GM18511 (cell line): Measurements from ENCODE around the gene CHD5.

ENCODE experiments used
- ATAC-seq: cut with Tn5 transposase; IDR thresholded peaks from one replicate; pipeline ENCODE4 v1.9.1; 2021; ENCODE audit warnings: mild to moderate bottlenecking, moderate library complexity; ENCODE audit not compliant: unreplicated experiment

The CHD5 gene

DNA sequence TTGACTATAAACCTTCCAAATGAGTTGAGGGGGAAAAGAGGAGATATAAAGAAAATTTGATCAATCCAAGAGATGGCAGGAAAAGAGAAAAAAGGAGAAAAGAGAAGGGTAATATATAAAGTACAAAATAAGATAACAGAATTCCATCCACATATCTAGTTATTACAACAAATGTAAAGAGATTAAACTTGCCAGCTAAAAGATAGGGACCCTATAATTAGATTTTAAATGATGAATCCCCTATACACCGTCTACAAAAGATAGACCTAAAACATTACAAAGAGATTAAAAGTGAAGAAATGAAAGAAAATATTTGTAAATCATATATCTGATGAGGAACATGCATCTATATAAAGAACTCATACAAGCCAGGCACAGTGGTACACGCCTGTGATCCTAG, 63.1 kb downstream of the CHD5 start:
- no peak for ATAC-seq

DNA sequence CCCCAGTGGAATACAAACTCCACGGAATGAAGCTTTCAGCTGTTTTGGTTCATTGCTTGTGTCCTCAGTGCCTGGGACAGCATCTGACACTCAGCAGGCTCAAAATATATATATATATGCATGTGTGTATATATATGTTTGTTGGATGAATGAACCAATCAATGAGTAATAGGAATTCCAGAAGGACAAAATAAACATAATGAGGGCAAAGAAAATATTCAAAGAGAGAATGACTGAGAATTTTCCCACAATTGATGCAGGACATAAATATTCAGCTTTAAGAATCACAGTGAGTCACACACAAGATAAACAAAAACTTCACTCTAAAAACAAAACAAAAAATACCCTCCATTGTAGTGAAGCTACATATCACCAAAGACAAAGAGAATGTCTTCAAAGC, 64.0 kb downstream of the CHD5 start:
- ATAC-seq = no peak

DNA sequence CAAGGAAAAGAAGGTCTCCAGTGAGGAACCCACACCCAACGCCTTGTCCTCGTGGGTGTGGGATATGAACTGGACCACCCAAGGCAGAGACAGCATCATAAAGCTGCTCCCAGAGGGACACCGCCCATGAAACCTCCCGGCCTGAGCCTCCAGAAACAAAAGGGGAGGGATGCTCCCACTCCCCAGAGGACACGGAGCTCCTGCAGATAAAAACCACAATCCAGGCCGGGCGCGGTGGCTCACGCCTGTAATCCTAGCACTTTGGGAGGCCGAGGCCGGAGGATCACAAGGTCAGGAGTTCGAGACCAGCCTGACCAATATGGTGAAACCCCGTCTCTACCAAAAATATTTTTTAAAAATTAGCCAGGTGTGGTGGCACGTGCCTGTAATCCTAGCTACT, 66.4 kb downstream of the CHD5 start:
- no peak for ATAC-seq

DNA sequence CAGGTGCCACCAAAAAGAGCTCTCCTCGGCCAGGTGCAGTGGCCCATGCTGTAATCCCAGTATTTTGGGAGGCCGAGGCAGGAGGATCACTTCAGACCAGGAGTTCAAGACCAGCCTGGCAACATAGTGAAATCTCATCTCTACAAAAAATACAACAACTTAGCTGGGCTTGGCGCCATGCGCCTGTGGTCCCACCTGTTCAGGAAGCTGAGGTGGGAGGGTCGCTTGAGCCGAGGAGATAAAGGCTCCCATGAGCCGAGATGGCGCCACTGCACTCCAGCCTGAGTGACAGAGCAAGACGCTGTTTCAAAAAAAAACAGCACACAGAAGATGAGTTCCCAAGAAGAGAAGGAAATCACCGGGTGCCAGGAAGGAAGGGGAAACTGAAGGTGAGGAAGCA, 67.0 kb downstream of the CHD5 start:
- ATAC-seq = no peak

DNA sequence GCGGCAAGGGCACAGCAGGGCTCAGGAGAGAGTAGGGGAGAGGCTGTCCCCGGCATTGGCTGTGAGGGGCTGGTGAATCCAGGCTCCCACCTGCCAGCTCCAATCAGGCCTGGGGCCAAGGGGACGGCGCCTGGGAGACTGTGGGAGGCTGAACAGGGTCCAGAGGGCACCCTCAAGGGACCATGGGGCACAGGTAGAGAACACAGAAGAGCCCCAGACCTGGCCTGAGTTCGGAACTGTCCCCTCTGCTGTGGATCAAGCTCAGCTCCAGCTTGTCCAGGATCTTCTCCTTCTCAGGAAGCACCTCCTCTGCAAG, 67.5 kb downstream of the CHD5 start:
- no peak for ATAC-seq

DNA sequence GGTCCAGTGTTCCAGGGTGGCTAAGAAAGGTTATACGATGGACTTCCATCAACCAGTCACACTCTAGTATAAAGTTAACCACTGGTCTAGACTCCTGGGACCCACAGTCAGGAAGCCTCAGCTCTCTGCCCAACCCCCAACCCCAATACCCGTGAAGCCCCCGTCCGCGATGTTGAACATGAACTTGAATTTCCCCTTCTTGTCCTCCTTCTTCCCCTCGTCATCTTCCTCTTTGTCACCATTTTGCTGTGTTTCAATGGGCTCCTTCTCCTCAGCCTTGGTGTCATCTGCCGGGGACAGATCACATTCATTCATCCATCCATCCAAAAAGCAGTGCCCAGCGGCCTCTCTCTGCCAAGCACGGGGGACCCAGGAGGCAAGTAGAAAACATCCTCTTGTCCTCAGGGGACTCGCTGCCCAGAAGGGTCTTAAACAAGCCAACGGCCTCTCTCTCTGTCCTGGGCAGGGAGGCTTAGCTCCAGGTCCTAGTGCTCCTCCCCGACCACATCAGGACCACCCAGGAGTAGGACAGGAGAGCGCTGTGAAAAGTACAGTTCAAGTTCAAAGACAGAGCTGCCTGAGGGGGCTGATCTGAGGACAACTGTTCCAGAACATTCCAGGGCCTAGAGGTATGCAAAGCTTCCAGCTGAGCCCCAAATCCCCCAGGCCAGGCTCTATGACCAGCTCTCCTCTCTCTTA, 68.0 kb downstream of the CHD5 start:
- ATAC-seq = no peak

DNA sequence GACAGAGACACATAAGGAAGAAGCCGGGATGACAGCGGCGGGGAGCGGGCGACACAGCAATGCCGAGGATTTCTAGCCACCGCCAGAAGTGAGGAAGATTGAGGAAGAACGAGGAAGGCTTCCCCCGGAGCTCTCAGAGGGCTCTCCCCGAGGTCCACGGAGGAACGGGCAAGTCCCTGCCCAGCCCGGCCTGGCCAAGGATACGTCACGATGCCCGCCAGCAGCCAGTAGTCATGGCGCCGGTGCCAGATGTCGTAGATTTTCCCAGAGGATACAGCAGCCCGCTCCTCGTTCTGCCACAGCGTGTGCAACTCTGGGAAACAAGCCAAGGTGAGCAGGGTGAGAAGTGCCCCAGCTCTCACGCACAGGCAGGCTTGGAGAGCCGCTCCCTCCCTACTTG, 68.5 kb downstream of the CHD5 start:
- ATAC-seq = no peak

DNA sequence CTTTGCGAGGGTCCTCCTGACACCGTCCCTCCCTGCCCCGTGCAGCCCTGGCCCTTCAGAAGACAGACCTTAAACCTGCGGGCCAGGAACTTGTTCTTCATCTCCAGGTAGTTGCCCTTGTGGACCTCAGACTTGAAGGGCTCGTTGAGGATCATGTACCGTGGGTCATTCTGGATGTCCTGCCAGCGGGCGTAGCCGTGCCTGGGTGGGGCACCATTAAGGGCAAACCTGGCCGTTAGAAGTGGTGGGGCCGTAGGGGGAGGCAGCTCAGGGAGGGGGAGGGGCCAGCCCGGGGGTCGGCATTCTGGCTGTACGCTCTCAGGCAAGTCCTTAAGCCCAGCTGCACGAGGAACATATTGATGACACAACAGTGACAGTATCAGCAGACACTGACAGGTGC, 69.8 kb downstream of the CHD5 start:
- ATAC-seq = no peak

DNA sequence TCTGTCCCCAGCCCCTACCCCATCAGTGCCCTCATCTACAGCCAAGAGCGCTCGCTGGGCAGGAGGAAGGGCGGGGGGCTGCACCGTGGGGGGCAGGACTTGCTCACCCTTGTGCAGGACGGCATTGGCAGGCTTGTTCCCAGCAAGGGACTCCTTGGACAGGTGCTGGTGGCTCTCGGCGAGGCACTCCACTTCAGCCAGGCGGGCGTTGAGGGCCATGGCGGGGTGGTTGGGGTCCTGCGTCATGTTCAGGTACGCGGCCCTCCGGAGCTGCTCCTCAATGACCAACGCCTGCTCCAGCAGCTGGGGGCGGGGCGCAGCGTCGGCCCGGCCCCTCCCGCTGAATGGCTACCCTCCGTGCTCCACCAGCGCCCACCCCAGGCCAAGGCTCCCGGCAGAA, 70.4 kb downstream of the CHD5 start:
- ATAC-seq = no peak

DNA sequence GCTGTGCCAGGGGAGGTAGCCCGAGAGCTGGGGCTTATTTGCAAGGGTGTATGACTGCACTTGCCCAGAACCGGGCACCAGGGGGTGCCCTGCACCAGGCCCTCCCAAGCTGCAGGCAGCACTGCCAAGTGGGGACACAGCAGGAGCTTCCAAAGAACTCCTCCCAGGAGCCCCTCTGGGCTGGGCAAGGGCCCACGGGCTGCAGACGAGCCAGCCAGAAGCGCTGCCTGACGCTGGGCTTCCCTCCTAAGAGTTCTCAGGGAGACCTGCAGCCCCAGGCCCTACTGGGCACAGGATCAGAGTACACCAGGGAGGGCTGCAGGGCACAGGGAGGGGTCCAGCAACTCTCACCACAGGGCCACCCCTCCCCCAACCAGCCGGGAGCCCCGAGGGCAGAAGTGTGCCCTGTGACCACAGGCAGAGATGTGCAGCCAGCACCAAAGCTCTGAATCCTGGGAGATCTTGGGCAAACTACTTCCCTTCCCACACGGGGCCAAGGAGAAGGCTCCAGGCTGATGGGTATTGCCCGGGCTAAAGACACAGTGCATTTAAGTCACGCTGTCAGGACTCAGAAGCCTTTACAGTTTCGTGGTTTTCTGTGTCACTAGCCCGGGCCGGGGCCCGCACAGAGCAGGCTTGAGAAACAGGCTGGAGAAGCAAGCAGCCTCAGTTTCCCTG, 71.0 kb downstream of the CHD5 start:
- ATAC-seq = no peak

DNA sequence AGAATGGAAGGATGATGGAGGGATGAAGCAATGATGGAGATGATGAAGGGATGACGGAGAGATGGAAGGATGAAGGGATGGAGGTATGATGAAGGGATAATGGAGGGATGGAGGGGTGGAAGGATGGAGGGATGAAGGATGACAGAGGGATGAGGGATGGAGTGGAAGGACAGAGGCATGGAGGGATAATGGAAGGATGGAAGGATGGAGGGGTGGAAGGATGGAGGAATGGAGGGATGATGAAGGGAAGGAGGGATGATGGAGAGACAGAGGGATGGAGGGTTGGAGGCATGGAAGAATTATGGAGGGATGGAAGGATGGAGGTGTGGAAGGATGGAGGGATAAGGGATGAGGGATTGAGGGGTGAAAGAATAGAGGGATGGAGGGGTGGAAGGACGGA, 71.6 kb downstream of the CHD5 start:
- ATAC-seq = no peak

DNA sequence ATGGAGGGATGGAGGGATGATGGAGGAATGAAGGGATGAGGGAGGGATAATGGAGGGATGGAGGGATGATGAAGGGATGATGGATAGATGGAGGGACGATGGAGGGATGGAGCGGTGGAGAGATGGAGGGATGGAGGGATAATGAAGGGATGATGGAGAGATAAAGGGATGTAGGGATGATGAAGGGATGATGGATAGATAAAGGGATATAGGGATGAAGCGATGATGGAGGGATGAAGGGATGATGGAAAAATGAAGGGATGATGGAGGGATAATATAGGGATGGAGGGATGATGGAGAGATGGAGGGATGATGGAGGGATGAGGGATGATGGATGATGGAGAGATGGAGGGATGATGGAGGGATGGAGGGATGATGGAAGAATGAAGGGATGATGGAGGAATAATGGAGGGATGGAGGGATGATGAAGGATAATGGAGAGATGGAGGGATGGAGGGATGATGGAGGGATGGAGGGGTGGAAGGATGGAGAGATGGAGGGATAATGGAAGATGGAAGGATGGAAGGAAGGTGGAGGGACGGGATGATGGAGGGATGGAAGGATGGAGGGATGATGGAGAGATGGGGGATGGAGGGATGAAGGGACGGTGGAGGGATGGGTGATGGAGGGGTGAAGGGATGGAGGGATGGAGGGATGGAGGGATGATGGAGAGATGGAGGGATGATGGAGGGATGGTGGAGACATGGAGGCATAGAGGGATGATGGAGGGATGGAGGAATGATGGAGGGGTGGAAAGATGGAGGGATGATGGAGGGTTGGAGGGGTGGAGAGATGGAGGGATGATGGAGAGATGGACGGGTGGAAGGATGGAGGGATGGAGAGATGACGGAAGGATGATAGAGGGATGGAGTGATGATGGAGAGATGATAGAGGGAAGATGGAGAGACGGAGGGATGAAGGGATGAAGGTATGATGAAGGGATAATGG, 72.4 kb downstream of the CHD5 start:
- ATAC-seq = no peak

DNA sequence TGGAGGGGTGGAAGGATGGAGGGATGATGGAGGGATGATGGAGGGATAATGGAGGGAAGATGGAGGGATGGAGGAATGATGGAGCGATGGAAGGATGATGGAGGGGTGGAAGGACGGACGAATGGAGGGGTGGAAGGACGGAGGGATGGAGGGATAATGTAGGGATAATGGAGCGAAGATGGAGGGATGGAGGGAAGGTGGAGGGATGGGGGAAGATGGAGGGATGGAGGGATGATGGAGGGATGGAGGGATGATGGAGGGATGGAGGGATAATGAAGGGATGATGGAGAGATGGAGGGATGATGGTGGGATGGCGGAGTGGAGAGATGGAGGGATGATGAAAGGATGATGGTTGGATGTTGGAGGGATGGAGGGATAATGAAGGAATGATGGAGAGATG, 73.1 kb downstream of the CHD5 start:
- ATAC-seq = no peak

DNA sequence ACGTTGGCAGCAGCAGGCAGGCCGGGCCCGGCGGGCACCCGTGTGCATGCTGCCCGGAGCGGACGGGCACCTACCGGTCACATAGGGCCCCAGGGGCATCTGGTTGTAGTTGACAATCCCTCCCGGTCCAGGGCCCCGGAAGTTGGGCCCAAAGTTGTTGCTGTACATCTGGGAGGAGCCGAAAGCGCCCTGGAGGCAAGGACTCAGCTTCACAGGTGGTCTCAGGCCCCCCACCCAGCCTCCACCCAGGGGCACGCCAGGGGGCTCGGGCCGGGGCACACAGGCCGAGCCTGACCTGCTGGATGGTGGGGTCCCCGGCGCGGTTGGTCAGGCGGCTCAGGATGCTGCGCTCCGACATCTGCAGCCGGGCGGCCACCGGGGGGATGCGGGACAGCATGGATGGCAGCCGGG, 73.8 kb downstream of the CHD5 start:
- no peak for ATAC-seq

DNA sequence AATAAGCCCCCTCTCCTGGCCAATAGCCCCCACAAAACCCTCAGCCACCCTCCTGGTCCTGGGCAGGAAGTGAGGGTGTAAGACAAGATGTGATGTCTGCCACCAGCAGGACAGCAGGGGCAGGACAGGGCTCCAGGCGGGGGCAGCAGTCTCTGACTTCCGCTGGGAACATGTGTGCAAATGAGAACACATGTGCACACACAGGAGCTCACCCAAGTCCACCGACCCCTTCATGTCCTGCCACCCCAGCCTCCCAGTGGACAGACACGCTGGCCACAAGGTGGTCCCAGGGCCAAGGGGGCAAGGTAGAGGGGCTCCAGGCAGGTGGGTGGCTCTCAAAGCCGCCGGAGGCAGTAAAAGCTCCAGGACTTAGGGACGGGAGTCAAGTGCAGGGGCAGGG, 74.4 kb downstream of the CHD5 start:
- ATAC-seq = no peak

DNA sequence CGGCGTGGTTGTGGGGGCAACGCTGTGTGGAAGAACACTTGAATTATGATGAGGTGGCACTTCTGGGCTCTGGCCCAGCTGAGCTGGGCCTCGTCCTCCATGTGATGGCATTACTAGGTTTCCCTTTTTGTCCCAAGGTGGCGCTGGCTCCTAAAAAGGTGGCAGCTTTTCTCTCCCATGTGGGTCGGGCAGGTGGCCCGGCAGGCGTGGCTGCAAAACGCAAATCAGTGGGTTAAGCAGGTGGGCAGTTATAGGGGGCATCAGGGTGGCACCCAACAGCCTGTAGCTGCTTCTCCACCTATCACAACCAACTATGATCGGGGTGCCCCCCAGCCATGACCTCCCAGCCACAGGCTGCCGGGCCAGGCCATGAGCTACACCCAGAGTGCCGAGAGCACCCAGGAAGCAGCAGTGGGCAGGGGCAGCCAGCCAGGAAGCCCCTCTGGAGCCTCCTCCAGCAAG, 74.9 kb downstream of the CHD5 start:
- ATAC-seq = no peak

DNA sequence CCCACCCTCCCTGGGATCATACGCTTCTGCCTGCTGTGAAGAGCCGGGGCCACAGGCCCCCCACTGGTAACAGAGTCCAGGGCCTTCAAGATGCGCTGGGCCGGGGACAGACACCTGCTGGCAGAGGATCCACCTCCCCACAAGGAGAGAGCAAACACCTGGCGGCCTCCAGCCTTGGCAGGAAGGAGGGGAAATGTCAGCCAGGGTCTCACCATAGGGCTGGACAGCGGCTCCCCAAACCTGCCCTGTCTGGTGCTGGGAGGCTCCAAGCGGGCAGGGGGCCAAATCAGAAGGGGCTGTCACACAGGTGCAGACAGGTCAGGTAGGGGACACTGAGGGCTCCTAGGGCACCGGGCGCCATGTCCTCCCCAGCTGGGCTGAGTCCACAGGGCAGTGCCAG, 75.5 kb downstream of the CHD5 start:
- ATAC-seq = no peak

DNA sequence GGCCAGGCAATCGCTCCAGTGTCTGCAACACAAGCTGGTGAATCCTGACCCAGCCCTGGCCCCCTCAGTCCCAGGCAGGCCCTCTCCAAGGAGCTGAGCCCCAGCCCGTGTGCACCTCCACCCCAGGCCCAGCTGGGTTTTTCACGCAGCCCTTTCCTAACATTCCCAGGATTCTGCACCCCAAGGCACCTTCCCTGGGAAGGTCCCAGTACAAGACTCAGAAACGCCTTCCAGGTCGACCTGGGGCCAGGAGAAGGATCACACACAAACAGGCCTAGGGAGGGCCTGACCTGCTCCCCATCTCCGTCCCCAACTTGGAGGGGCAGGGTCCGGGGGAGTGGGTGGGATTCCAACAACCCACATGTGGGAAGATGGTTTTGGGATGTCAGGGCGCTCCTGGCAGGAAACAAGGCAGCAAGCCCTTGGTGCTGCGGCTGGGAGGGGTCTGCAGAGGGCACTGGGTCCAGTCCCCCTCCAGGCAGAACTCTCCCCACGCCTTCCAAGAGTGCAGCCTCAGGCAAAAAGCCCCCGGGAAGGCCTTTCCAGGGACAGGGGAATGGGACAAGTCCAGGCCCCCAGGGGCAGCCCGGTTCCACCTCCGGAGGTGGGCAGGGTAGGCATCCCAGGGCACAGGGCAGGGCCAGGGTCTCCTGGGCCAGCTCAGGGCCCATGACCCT, 76.1 kb downstream of the CHD5 start:
- no peak for ATAC-seq

DNA sequence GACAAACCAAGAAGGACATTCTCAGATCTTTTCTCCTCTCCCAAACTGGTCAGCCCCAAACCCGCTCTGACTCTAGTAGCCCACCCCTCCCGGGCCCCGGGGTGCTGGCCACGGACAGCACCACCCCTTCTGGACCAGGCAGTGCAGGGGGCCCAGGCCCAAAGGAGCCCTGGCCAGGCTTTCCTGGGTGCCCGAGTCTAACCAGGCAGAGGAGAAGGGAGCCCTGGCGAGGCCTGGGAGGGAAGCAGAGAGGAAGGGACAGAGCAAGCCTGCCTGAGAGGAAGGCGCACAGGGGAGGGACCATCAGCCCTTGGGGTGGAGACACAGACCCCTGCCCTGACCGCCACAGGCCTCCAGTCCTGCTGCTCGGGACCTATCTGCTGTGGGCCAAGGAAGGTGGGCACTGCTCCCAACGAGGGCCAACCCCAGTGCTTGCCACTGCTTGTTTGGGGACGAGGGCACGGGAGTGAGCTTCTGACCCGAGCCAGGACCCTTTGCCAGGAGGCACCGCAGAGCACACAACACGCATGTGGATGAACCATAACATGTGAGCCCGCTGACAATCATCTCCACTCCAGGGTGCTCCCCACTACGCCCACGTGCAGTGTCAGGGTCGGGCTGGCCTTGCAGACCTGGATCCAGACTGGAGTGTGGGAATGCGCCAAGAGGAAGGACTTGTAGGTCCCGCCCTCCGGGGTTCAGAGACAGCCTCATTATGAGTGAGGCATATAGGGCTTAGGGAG, 76.8 kb downstream of the CHD5 start:
- ATAC-seq = no peak

DNA sequence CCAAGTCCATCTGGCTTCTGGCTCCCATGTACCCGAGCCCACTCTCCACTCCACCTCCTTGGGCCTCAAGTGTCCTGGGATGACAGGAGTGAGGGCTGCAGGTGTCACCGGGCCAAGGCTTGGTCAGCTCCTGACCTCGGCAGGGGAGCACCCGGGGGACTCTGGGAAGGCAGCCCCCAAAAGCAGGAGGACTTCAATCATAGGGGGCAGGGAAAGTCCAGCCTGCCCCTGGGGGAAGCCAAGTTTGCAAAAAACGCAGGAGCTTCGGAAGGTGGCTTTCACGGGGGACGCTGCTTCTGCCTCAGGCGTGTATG, 77.6 kb downstream of the CHD5 start:
- no peak for ATAC-seq
